ENCODE data around the gene MZB1. TPM values are rescaled to one million over a fixed set of nuclear protein-coding genes. Genes with fewer than 3 reads are reported as not detected.

Gene MZB1
- 100 to 1,000 TPM in 3 of 7 donors, 10 to 100 TPM in 4; 72.6 to 273 (median 97.8) TPM for total RNA-seq
- polyA plus RNA-seq: 100 to 1,000 TPM; 114 to 179 (median 144) TPM
- long read RNA-seq, donor 1, transcript MZB1-201 (4 exons, 825 nt): major isoform, 6 of 8 reads
- long read RNA-seq, donor 1, partial matches to known transcripts: 0 of 8 reads
- long read RNA-seq, donor 1, other reads (novel, unspliced or antisense): 0 of 8 reads
- long read RNA-seq, donor 2, transcript MZB1-201 (4 exons, 825 nt): major isoform, 14 of 18 reads
- long read RNA-seq, donor 2, partial matches to known transcripts: 0 of 18 reads
- long read RNA-seq, donor 2, other reads (novel, unspliced or antisense): 0 of 18 reads

DNA sequence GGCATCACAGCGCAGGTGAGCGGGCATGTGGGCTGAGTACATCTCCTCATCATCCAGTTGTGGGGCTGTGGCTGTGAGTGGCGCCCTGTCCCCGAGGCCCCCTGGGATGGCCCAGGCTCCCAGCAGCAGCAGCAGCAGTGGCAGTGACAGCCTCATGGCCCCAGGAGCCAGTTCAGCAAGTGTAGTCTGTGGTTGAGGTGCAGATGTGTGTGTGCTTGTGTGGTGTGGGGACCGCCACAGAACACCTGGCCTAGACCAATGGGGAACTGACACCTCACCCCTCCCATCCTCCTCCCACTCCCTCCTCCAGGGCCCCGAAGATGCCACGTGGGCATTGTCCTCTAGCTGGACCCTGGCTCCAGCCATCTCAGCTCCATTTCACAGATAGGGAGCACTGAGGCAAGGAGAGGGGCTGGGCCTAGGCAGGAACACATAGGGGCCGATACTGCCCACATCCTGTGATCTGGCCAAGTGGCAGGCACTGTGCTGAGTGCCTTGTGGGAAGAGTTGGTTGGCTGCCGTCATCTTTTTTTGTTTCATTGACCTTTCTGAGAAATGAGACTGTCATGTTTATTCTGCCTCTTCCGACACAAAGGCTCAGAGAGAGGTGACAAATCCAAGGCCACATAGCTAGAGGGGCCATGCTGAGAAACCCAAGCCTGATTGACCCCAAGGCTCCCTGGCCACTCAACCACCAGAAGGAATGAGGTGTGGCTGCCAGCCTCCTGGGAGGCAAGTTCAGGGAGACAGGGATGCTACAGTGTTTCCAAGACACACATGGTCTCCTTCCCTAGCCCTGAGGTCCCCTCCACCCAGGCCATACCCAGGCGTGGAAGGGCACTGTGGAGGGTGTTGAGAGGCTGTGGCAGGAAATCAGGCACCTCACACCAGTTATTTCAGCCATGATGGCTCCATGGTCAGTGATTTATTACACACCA is at the start of gene MZB1:
Gene MZB1, minus strand, starts transcription at position 213 of the 938 bp plus-strand sequence. Its CDS starts 57 bp downstream, at position 156.
- TF ChIP-seq POLR2A (IDR thresholded peaks at IDR 0.05) (peak in 1 of 3 donors; percentile 74), POLR2AphosphoS5 (IDR thresholded peaks at IDR 0.05) (peak; percentile 85 to 95 (median 94))
- TF ChIP-seq, protein P1, sequence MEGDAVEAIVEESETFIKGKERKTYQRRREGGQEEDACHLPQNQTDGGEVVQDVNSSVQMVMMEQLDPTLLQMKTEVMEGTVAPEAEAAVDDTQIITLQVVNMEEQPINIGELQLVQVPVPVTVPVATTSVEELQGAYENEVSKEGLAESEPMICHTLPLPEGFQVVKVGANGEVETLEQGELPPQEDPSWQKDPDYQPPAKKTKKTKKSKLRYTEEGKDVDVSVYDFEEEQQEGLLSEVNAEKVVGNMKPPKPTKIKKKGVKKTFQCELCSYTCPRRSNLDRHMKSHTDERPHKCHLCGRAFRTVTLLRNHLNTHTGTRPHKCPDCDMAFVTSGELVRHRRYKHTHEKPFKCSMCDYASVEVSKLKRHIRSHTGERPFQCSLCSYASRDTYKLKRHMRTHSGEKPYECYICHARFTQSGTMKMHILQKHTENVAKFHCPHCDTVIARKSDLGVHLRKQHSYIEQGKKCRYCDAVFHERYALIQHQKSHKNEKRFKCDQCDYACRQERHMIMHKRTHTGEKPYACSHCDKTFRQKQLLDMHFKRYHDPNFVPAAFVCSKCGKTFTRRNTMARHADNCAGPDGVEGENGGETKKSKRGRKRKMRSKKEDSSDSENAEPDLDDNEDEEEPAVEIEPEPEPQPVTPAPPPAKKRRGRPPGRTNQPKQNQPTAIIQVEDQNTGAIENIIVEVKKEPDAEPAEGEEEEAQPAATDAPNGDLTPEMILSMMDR (IDR thresholded peaks at IDR 0.05 in 8 of 11, conservative IDR thresholded peaks at IDR 0.05 in 3 of 11): no peak
- peak; percentile 91 for DNase-seq
- peak within 1 kb of the TSS; percentile 30 to 91 (median 78) for H3K27ac ChIP-seq
- H3K9me3 ChIP-seq: no peaks in the 10 kb centered on the region
- intact Hi-C loops (cut with DNase I; ENCODE audit: low total_unique reads): loop anchor here (10.0 kb wide), 1 partner anchor 95 kb away; the partner anchor contains the start of gene MATR3
- H3K27me3 ChIP-seq (replicated peaks in 1 of 7): peaks cover 0 to 33% (median 15%) of the 10 kb centered on the region in 7 donors
- peak within 1 kb of the TSS in 7 of 8 donors; percentile 23 to 70 (median 28) for H3K4me3 ChIP-seq
- peaks cover 31 to 100% (median 93%) of the 10 kb centered on the region in 6 donors for H3K4me1 ChIP-seq
- 34 to 50% (median 42%) methylated on average over 8 to 11 of the region's 11 CpGs for WGBS, 5 donors
- no peaks in the 10 kb centered on the region for H3K36me3 ChIP-seq

DNA sequence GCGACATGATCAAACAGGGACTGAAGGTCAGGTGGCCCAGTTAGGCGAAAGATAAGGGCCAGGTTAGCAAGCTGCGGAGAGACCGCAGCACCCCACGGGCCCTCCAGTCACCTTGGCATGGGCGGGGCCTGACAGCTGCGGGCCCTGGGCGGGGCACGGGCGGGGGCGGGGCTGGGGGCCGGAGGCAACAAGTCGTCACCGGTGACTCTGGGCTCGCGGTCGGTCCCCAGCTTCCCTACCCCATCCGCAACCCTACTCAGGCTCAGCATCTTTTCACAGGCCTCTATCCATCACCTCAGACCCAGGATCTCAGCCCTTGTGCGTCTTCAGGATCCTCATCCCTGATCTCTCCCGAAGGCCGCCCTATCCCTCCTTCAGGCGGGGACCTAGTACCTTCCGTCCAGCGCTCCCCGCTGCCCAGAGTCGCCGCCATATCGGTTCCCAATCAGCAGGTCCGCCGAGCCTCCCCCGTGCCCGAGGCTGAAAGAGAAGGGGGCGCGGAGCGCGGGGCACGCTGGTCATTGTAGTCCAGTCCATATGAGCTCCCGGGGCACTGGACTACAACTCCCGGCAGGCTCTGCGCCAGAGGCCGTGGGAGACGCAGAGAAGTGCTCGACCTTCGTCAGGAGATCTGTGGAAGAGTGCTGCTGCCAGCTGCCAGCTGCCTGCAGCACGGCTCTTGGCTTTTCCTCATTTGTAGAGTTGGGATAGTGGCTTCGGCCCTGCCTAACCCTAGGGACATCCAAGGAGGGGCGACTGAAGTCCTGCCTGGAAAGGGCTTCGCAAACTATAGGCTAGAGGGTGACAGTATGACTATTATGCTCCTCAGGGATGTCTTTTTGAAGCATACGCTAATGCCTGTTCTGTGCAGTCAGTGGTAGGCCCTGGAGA is 49.5 kb upstream of the MZB1 start, which contains the start of gene DNAJC18:
Gene DNAJC18, minus strand, starts transcription at position 513 of the 891 bp plus-strand sequence. Its CDS starts 80 bp downstream, at position 433.
- peak within 1 kb of the TSS; percentile 58 to 87 (median 71) for H3K4me3 ChIP-seq
- 3 to 10% (median 4%) methylated on average over 22 to 49 of the region's 49 CpGs for WGBS, 5 donors
- no peaks in the 10 kb centered on the region for H3K27me3 ChIP-seq (replicated peaks in 1 of 7)
- peak within 1 kb of the TSS; percentile 91 to 99 (median 98) for H3K27ac ChIP-seq
- H3K36me3 ChIP-seq: peaks cover 0 to 21% (median 0%) of the 10 kb centered on the region in 6 donors
- H3K4me1 ChIP-seq: peaks cover 7 to 36% (median 14%) of the 10 kb centered on the region in 6 donors
- no peaks in the 10 kb centered on the region for H3K9me3 ChIP-seq
- peak; percentile 98 for DNase-seq
- TF ChIP-seq POLR2A (IDR thresholded peaks at IDR 0.05) (peak in 2 of 3 donors; percentile 1 to 64), POLR2AphosphoS5 (IDR thresholded peaks at IDR 0.05) (peak; percentile 89 to 93 (median 90))
- TF ChIP-seq, protein P1 (IDR thresholded peaks at IDR 0.05 in 8 of 11, conservative IDR thresholded peaks at IDR 0.05 in 3 of 11): peak in 2 of 11 experiments; percentile 3 to 29
- intact Hi-C loops (cut with DNase I; ENCODE audit: low total_unique reads): no loop called here

- no peaks in the 10 kb centered on the region for H3K9me3 ChIP-seq
- H3K36me3 ChIP-seq: peaks cover 0 to 27% (median 0%) of the 10 kb centered on the region in 6 donors
- no peak for DNase-seq
- peaks cover 7 to 30% (median 14%) of the 10 kb centered on the region in 6 donors for H3K4me1 ChIP-seq
- H3K4me3 ChIP-seq: peak overlapping the region; percentile 58 to 87 (median 71)
- no peaks in the 10 kb centered on the region for H3K27me3 ChIP-seq (replicated peaks in 1 of 7)
- H3K27ac ChIP-seq: peak overlapping the region; percentile 91 to 99 (median 98)
- TF ChIP-seq POLR2AphosphoS5 (IDR thresholded peaks at IDR 0.05) (no peak), POLR2A (IDR thresholded peaks at IDR 0.05) (no peak)
- TF ChIP-seq, protein P1 (IDR thresholded peaks at IDR 0.05 in 8 of 11, conservative IDR thresholded peaks at IDR 0.05 in 3 of 11): no peak
- intact Hi-C loops (cut with DNase I; ENCODE audit: low total_unique reads): no loop called here
- WGBS, 5 donors: 38 to 51% (median 42%) methylated on average over 8 of the region's 8 CpGs
These were observed 48.9 kb upstream of the MZB1 start for GRCh38 chr5:139438707-139439012.
